Activated T-helper 1 cell treated with anti-CD3 and anti-CD28 coated beads, Interleukin-2, amount 50 U/mL, for 16 hours (primary cell): ENCODE results near the gene UGT3A1.
"Not testable (repeated sequence)": the region's sequence is repeated elsewhere in the genome, so short reads cannot be mapped to it uniquely, and the experiment has no call there.

ENCODE experiments used
- DNase-seq, 2 donors: peaks; one replicate each; pipeline ENCODE4 v3.0.0-alpha.2; 2020; ENCODE audit warnings: low read depth in 1 of 2, low spot score in 1 of 2

Gene UGT3A1

GRCh38 chr5:35990941-35991611 lies at the start of gene UGT3A1:
UGT3A1 (minus strand) TSS chr5:35991390; CDS start chr5:35991240, 150 bp downstream.
- no peak for DNase-seq

- no peak for DNase-seq
These were observed 44.5 kb upstream of the UGT3A1 start for GRCh38 chr5:36035696-36036095.

GRCh38 chr5:36034536-36035134 lies 43.4 kb upstream of the UGT3A1 start:
- DNase-seq = not testable (repeated sequence)

- DNase-seq = no peak
These were observed 42.3 kb upstream of the UGT3A1 start for GRCh38 chr5:36033486-36033885.

GRCh38 chr5:36033047-36033446 lies 41.9 kb upstream of the UGT3A1 start:
- no peak for DNase-seq

- no peak for DNase-seq
These were observed 40.0 kb upstream of the UGT3A1 start for GRCh38 chr5:36031223-36031622.

GRCh38 chr5:36029914-36030313 lies 38.7 kb upstream of the UGT3A1 start:
- no peak for DNase-seq

GRCh38 chr5:36028816-36029465 lies 37.8 kb upstream of the UGT3A1 start:
- DNase-seq = no peak

GRCh38 chr5:36027711-36028110 lies 36.5 kb upstream of the UGT3A1 start:
- DNase-seq = no peak

- DNase-seq = no peak
These were observed 35.7 kb upstream of the UGT3A1 start for GRCh38 chr5:36026706-36027465.

GRCh38 chr5:36022246-36022645 lies 31.1 kb upstream of the UGT3A1 start:
- DNase-seq = not testable (repeated sequence)

GRCh38 chr5:36019584-36019983 lies 28.4 kb upstream of the UGT3A1 start:
- DNase-seq = not testable (repeated sequence)

GRCh38 chr5:36017622-36018021 lies 26.4 kb upstream of the UGT3A1 start:
- DNase-seq = no peak

GRCh38 chr5:36017004-36017403 lies 25.8 kb upstream of the UGT3A1 start:
- no peak for DNase-seq

- no peak for DNase-seq
These were observed 22.0 kb upstream of the UGT3A1 start for GRCh38 chr5:36013182-36013581.

GRCh38 chr5:36009698-36010097 lies 18.5 kb upstream of the UGT3A1 start:
- no peak for DNase-seq

- DNase-seq = no peak
These were observed 16.2 kb upstream of the UGT3A1 start for GRCh38 chr5:36007366-36007765.

GRCh38 chr5:36006163-36006562 lies 15.0 kb upstream of the UGT3A1 start:
- no peak for DNase-seq

GRCh38 chr5:36001032-36001431 lies 9.8 kb upstream of the UGT3A1 start:
- no peak for DNase-seq

- DNase-seq = no peak
These were observed 8.4 kb upstream of the UGT3A1 start for GRCh38 chr5:35999547-35999946.

- no peak for DNase-seq
These were observed 4.9 kb upstream of the UGT3A1 start for GRCh38 chr5:35996076-35996475.

GRCh38 chr5:35990520-35990919 lies 670 bp downstream of the UGT3A1 start:
- no peak for DNase-seq
